GM12892 (cell line): ENCODE data around the gene PLA2G1B.

Experiments used
- POLR2A ChIP-seq: IDR thresholded peaks from 2 replicates; pipeline ENCODE4 v1.6.1; 2011; ENCODE audit warnings: low read depth, low read length, control low read depth
- POLR2AphosphoS5 ChIP-seq: IDR thresholded peaks from 2 replicates; pipeline ENCODE4 v1.6.1; 2011; ENCODE audit warnings: low read depth, low read length, control low read depth
- TAF1 ChIP-seq: IDR thresholded peaks from 2 replicates; pipeline ENCODE4 v1.6.1; 2011; ENCODE audit warnings: low read depth, mild to moderate bottlenecking, control low read depth, low read length, borderline replicate concordance

DNA sequence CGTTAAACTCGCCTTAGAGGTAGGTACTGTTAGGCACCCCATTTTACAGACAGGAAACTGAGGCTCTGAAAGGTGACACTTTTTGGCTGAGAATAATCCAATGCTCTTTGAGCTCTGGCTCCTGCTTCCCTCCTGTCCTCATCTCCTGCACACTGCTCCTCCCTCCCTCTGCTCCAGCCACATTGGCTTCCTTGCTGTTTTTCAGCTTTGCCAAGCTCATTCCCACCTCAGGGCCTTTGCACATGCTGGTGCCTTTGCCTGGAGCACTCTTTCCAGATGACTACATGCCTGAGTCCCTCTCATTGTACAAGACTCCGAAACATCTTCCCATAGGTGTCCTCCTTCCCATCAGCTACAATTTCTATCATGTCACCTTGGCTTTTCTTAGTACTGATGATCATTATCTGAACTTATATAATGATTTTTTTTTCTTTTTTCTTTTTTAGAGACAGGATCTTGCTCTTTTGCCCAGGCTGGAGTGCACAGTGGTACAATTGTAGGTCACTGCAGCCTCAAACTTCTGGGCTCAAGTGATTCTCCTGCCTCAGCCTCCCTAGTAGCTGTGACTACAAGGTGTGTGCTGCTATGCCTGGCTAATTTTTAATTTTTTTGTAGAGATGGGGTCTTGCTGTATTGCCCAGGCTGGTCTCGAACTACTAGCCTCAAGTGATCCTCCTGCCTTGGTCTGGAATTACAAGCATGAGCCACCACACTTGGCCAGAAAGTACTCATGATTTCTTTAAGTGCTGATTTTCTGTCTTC lies 26.2 kb upstream of the PLA2G1B start:
- TF ChIP-seq TAF1, result no peak
- no peak for TF ChIP-seq POLR2AphosphoS5
- no peak for TF ChIP-seq POLR2A
